Head of caudate nucleus (tissue), 42 donors: ENCODE results near the gene NEB.
A peak's percentile ranks its signal among the peaks of the same experiment; 100 is the strongest.
"Not testable (repeated sequence)": the region's sequence is repeated elsewhere in the genome, so short reads cannot be mapped to it uniquely, and the experiment has no call there.

ENCODE experiments used
- DNase-seq, 42 donors: peaks; one replicate each; pipeline versions ENCODE4 v3.0.0 to v3.0.0-alpha.2; 2020 to 2021; ENCODE audit warnings: mixed read lengths in 7 of 42
- intact Hi-C: fragments of 100-400 bp; cut with DNase I; formaldehyde crosslinking; loops from one replicate; pipeline ENCODE4 v1.15.0; 2022

Gene NEB

GRCh38 chr2:151718247-151718646 is 16.0 kb downstream of the NEB start:
- intact Hi-C loops = no loop called here
- no peak for DNase-seq

GRCh38 chr2:151716721-151717120 is 17.6 kb downstream of the NEB start:
- intact Hi-C loops = no loop called here
- no peak for DNase-seq

GRCh38 chr2:151713291-151713903 is 20.9 kb downstream of the NEB start:
- intact Hi-C loops = no loop called here
- DNase-seq = no peak

- intact Hi-C loops = no loop called here
- no peak for DNase-seq
These were observed 23.3 kb downstream of the NEB start for GRCh38 chr2:151711025-151711424.

GRCh38 chr2:151708788-151709187 is 25.5 kb downstream of the NEB start:
- intact Hi-C loops = no loop called here
- no peak for DNase-seq

- no peak for DNase-seq
- intact Hi-C loops = no loop called here
These were observed 26.4 kb downstream of the NEB start for GRCh38 chr2:151707857-151708256.

- intact Hi-C loops, DNase-seq: not testable (repeated sequence)
These were observed 29.8 kb downstream of the NEB start for GRCh38 chr2:151704480-151704961.

- intact Hi-C loops, DNase-seq: not testable (repeated sequence)
These were observed 36.1 kb downstream of the NEB start for GRCh38 chr2:151698134-151698533.

- no peak for DNase-seq
- intact Hi-C loops = no loop called here
These were observed 38.5 kb downstream of the NEB start for GRCh38 chr2:151695778-151696177.

- no peak for DNase-seq
- intact Hi-C loops = no loop called here
These were observed 42.6 kb downstream of the NEB start for GRCh38 chr2:151691631-151692030.

GRCh38 chr2:151688719-151689118 is 45.6 kb downstream of the NEB start:
- intact Hi-C loops = no loop called here
- no peak for DNase-seq

- DNase-seq = no peak
- intact Hi-C loops = no loop called here
These were observed 51.7 kb downstream of the NEB start for GRCh38 chr2:151682459-151683003.

GRCh38 chr2:151681051-151681450 is 53.2 kb downstream of the NEB start:
- intact Hi-C loops = no loop called here
- DNase-seq = no peak

- intact Hi-C loops = no loop called here
- no peak for DNase-seq
These were observed 54.3 kb downstream of the NEB start for GRCh38 chr2:151679994-151680393.

- intact Hi-C loops = no loop called here
- DNase-seq = no peak
These were observed 55.4 kb downstream of the NEB start for GRCh38 chr2:151678849-151679248.

GRCh38 chr2:151673016-151673415 is 61.3 kb downstream of the NEB start:
- intact Hi-C loops = no loop called here

GRCh38 chr2:151672277-151672676 is 62.0 kb downstream of the NEB start:
- DNase-seq = no peak
- intact Hi-C loops = no loop called here

More at GRCh38 chr2:151673016-151673415, 61.3 kb downstream of the NEB start:
- no peak for DNase-seq

GRCh38 chr2:151670846-151671597 is 63.3 kb downstream of the NEB start:
- peak in 1 of 42 donors; percentile 9 for DNase-seq
- intact Hi-C loops = no loop called here

GRCh38 chr2:151670346-151670745 is 63.9 kb downstream of the NEB start:
- intact Hi-C loops = no loop called here
- no peak for DNase-seq

GRCh38 chr2:151669585-151670081 is 64.6 kb downstream of the NEB start:
- intact Hi-C loops = no loop called here

More at GRCh38 chr2:151669585-151670081, 64.6 kb downstream of the NEB start:
- DNase-seq = peak in 34 of 42 donors; percentile 6 to 85 (median 40)
